Measurements from ENCODE around the gene ECE2.

Gene ECE2

GRCh38 chr3:184272269-184272668 lies 3.6 kb upstream of the ECE2 start:
- no peak overlapping the region for H3K9ac ChIP-seq
- H3K27ac ChIP-seq = no peak overlapping the region
- H3K36me3 ChIP-seq = no peaks in the 10 kb centered on the region
- H3K4me1 ChIP-seq = peaks cover 10% of the 10 kb centered on the region
- no peak overlapping the region for H3K4me3 ChIP-seq
- H3K9me3 ChIP-seq = peaks cover 5% of the 10 kb centered on the region; the same call in 1 of the 2 replicates
- no peak for TF ChIP-seq Cebpa-rat (IDR thresholded peaks at IDR 0.05)
- 0 out of 2 replicates have a peak overlapping the region, but pooled peaks have one; percentile 18 for H3K4me2 ChIP-seq
- H3K27me3 ChIP-seq = peaks cover 27% of the 10 kb centered on the region
- no peaks in the 10 kb centered on the region for H4K20me1 ChIP-seq

- H3K4me2 ChIP-seq = no peak overlapping the region
Measured at GRCh38 chr3:184275381-184275701, 481 bp upstream of the ECE2 start.

GRCh38 chr3:184277366-184277765 lies 1.5 kb downstream of the ECE2 start:
- Histone ChIP-seq H3K4me2 (no peak overlapping the region), H3K4me3 (no peak overlapping the region), H3K27me3 (peaks cover 34% of the 10 kb centered on the region), H3K9ac (no peak overlapping the region), H3K4me1 (peaks cover 4% of the 10 kb centered on the region; the same call in 1 of the 2 replicates), H3K36me3 (no peaks in the 10 kb centered on the region), H3K9me3 (no peaks in the 10 kb centered on the region), H4K20me1 (no peaks in the 10 kb centered on the region), H3K27ac (no peak overlapping the region)
- TF ChIP-seq Cebpa-rat (IDR thresholded peaks at IDR 0.05) = no peak

More at GRCh38 chr3:184275381-184275701, 481 bp upstream of the ECE2 start:
- no peaks in the 10 kb centered on the region for H3K9me3 ChIP-seq
- H3K27ac ChIP-seq = no peak overlapping the region
- TF ChIP-seq Cebpa-rat (IDR thresholded peaks at IDR 0.05) = no peak
- peaks cover 10% of the 10 kb centered on the region for H3K4me1 ChIP-seq
- no peak overlapping the region for H3K9ac ChIP-seq
- H4K20me1 ChIP-seq = no peaks in the 10 kb centered on the region
- H3K27me3 ChIP-seq = peaks cover 34% of the 10 kb centered on the region
- no peaks in the 10 kb centered on the region for H3K36me3 ChIP-seq
- H3K4me3 ChIP-seq = no peak overlapping the region

GRCh38 chr3:184282941-184283340 lies 7.1 kb downstream of the ECE2 start:
- Histone ChIP-seq H3K9me3 (no peaks in the 10 kb centered on the region), H3K9ac (no peak overlapping the region), H4K20me1 (no peaks in the 10 kb centered on the region), H3K4me3 (no peak overlapping the region), H3K27ac (no peak overlapping the region), H3K27me3 (no peaks in the 10 kb centered on the region), H3K4me1 (no peaks in the 10 kb centered on the region), H3K36me3 (no peaks in the 10 kb centered on the region), H3K4me2 (no peak overlapping the region)
- TF ChIP-seq Cebpa-rat (IDR thresholded peaks at IDR 0.05) = no peak

GRCh38 chr3:184283681-184284080 lies 7.9 kb downstream of the ECE2 start:
- Histone ChIP-seq H3K4me1 (no peaks in the 10 kb centered on the region), H3K36me3 (no peaks in the 10 kb centered on the region)
- TF ChIP-seq Cebpa-rat (IDR thresholded peaks at IDR 0.05) = no peak

GRCh38 chr3:184284696-184285095 lies 8.9 kb downstream of the ECE2 start:
- Histone ChIP-seq H3K4me1 (no peaks in the 10 kb centered on the region), H3K4me2 (no peak overlapping the region), H3K27ac (no peak overlapping the region), H3K36me3 (no peaks in the 10 kb centered on the region), H3K9ac (no peak overlapping the region), H3K27me3 (no peaks in the 10 kb centered on the region), H3K4me3 (no peak overlapping the region), H4K20me1 (no peaks in the 10 kb centered on the region), H3K9me3 (no peaks in the 10 kb centered on the region)
- no peak for TF ChIP-seq Cebpa-rat (IDR thresholded peaks at IDR 0.05)

More at GRCh38 chr3:184283681-184284080, 7.9 kb downstream of the ECE2 start:
- Histone ChIP-seq H3K27ac (no peak overlapping the region), H3K4me3 (no peak overlapping the region), H3K27me3 (no peaks in the 10 kb centered on the region), H3K4me2 (no peak overlapping the region), H4K20me1 (no peaks in the 10 kb centered on the region), H3K9me3 (no peaks in the 10 kb centered on the region), H3K9ac (no peak overlapping the region)

GRCh38 chr3:184289426-184289938 lies 13.7 kb downstream of the ECE2 start:
- H4K20me1 ChIP-seq = no peaks in the 10 kb centered on the region
- no peaks in the 10 kb centered on the region for H3K4me1 ChIP-seq
- H3K27ac ChIP-seq = no peak overlapping the region
- H3K9me3 ChIP-seq = no peaks in the 10 kb centered on the region
- TF ChIP-seq Cebpa-rat (IDR thresholded peaks at IDR 0.05) = no peak
- H3K4me2 ChIP-seq = no peak overlapping the region
- no peak overlapping the region for H3K4me3 ChIP-seq
- no peak overlapping the region for H3K9ac ChIP-seq
- H3K27me3 ChIP-seq = no peaks in the 10 kb centered on the region
- no peaks in the 10 kb centered on the region for H3K36me3 ChIP-seq

GRCh38 chr3:184290331-184290730 lies 14.5 kb downstream of the ECE2 start:
- no peaks in the 10 kb centered on the region for H3K4me1 ChIP-seq
- TF ChIP-seq Cebpa-rat (IDR thresholded peaks at IDR 0.05) = no peak
- no peak overlapping the region for H3K9ac ChIP-seq
- H3K4me3 ChIP-seq = no peak overlapping the region
- no peaks in the 10 kb centered on the region for H3K36me3 ChIP-seq
- no peaks in the 10 kb centered on the region for H3K27me3 ChIP-seq
- H3K4me2 ChIP-seq = no peak overlapping the region
- no peaks in the 10 kb centered on the region for H3K9me3 ChIP-seq
- no peak overlapping the region for H3K27ac ChIP-seq
- no peaks in the 10 kb centered on the region for H4K20me1 ChIP-seq

- no peaks in the 10 kb centered on the region for H3K4me1 ChIP-seq
- H3K4me3 ChIP-seq = no peak overlapping the region
- H3K4me2 ChIP-seq = no peak overlapping the region
- no peak overlapping the region for H3K9ac ChIP-seq
- no peaks in the 10 kb centered on the region for H3K36me3 ChIP-seq
- no peak overlapping the region for H3K27ac ChIP-seq
- no peaks in the 10 kb centered on the region for H4K20me1 ChIP-seq
- no peaks in the 10 kb centered on the region for H3K27me3 ChIP-seq
- no peak for TF ChIP-seq Cebpa-rat (IDR thresholded peaks at IDR 0.05)
- H3K9me3 ChIP-seq = no peaks in the 10 kb centered on the region
Measured at GRCh38 chr3:184291044-184291737, 15.4 kb downstream of the ECE2 start.

- Histone ChIP-seq H3K36me3 (no peaks in the 10 kb centered on the region), H3K9ac (no peak overlapping the region), H3K27ac (no peak overlapping the region), H3K4me3 (no peak overlapping the region), H3K9me3 (no peaks in the 10 kb centered on the region), H3K4me1 (no peaks in the 10 kb centered on the region), H3K4me2 (no peak overlapping the region), H3K27me3 (no peaks in the 10 kb centered on the region), H4K20me1 (no peaks in the 10 kb centered on the region)
- no peak for TF ChIP-seq Cebpa-rat (IDR thresholded peaks at IDR 0.05)
Measured at GRCh38 chr3:184291738-184292445, 16.1 kb downstream of the ECE2 start.
